ENCODE data around the gene C12orf56.

- no peak for TF ChIP-seq POLR2A (IDR thresholded peaks at IDR 0.05; ENCODE audit: low read depth, low read length)
- no peak for TF ChIP-seq FOS (IDR thresholded peaks at IDR 0.05; ENCODE audit: borderline replicate concordance, insufficient read depth, low read length)
- TF ChIP-seq CTCF (IDR thresholded peaks at IDR 0.05; ENCODE audit: extremely low read depth in 1 of 2, insufficient read depth in 1 of 2, low read depth in 1 of 2, low read length in 2 of 2), result no peak
- TF ChIP-seq POLR2AphosphoS5 (IDR thresholded peaks at IDR 0.05; ENCODE audit: insufficient read depth, low read depth, low read length), result no peak
Observed at GRCh38 chr12:64385468-64385867, 5.1 kb downstream of the C12orf56 start.
